Sigmoid colon (tissue), 7 donors: ENCODE results near the gene PGK2. TPM values are rescaled to one million over a fixed set of nuclear protein-coding genes. Genes with fewer than 3 reads are reported as not detected.

Experiments used
- DNase-seq: peaks from one replicate; pipeline ENCODE4 v3.0.0-alpha.2; 2019
- H3K27ac ChIP-seq, 4 donors: fragments of 200-600 bp; sonication (generic); one replicate each; pipeline ENCODE4 v1.5.1; 2016 to 2019; ENCODE audit warnings: mild to moderate bottlenecking in 1 of 4
- H3K27me3 ChIP-seq, 3 donors: fragments of 200-600 bp; sonication (generic); one replicate each; pipeline ENCODE4 v1.5.1; 2019; ENCODE audit warnings: mild to moderate bottlenecking in 1 of 3
- H3K36me3 ChIP-seq, 4 donors: fragments of 200-600 bp; sonication (generic); one replicate each; pipeline ENCODE4 v1.5.1; 2016 to 2019
- H3K4me1 ChIP-seq, 4 donors: fragments of 200-600 bp; sonication (generic); one replicate each; pipeline ENCODE4 v1.5.1; 2017 to 2019
- H3K4me3 ChIP-seq, 4 donors: fragments of 200-600 bp; sonication (generic); one replicate each; pipeline ENCODE4 v1.5.1; 2017 to 2019; ENCODE audit warnings: mild to moderate bottlenecking in 2 of 4, moderate library complexity in 1 of 4
- H3K9me3 ChIP-seq, 4 donors: fragments of 200-600 bp in 3 of 4; sonication (generic) in 3 of 4; one replicate each; pipeline versions ENCODE4 v1.5.1 to v1.6.1; 2013 to 2019
- CTCF ChIP-seq, 4 experiments: fragments of 450-650 bp in 3 of 4; fragments of 200-600 bp in 1 of 4; IDR thresholded peaks; one replicate each; pipeline ENCODE4 v1.5.1; 2016 to 2019; ENCODE audit warnings: antibody characterized with exemption in 4 of 4, mild to moderate bottlenecking in 3 of 4, moderate library complexity in 2 of 4
- EP300 ChIP-seq, 4 donors: sonication (generic); formaldehyde crosslinking; IDR thresholded peaks; one replicate each; pipeline ENCODE4 v1.6.1; 2017; ENCODE audit warnings: antibody characterized with exemption in 4 of 4
- POLR2A ChIP-seq, 2 donors: fragments of 450-650 bp; IDR thresholded peaks; one replicate each; pipeline ENCODE4 v1.6.1; 2016; ENCODE audit warnings: antibody characterized with exemption in 2 of 2, mild to moderate bottlenecking in 2 of 2, moderate library complexity in 2 of 2
- POLR2AphosphoS5 ChIP-seq, 4 donors: sonication (generic); formaldehyde crosslinking; IDR thresholded peaks; one replicate each; pipeline ENCODE4 v1.6.1; 2017; ENCODE audit warnings: antibody characterized with exemption in 4 of 4
- WGBS, 2 donors: extraction: QIAGEN DNeasy Blood & Tissue Kit; methylation state at CpG; one replicate each; pipeline ENCODE4 v1.1.7; 2013; 5-methylcytosine and 5-hydroxymethylcytosine counted together
- intact Hi-C: fragments of 100-400 bp; cut with DNase I; formaldehyde crosslinking; loops from one replicate; pipeline ENCODE4 v1.15.1; 2023
- polyA plus RNA-seq, 3 donors: library from polyadenylated mRNA; stranded (reverse); fragments of 200-250 nt; gene quantifications; one replicate each; pipeline ENCODE4 v1.2.3, GENCODE V29; 2013
- total RNA-seq, 4 donors: library from RNA; depleted of rRNA; stranded (reverse); fragments of >200 nt; gene quantifications; one replicate each; pipeline ENCODE4 v1.1.0, GENCODE V29; 2016
- donor health status: healthy with polysubstance abuse.
- donor health status: Bipolar disorder and iron deficiency.
- donor health status: healthy.

Gene PGK2
- total and polyA plus RNA-seq, 7 donors, result not detected

- H3K4me3 ChIP-seq, result no peak overlapping the region
- H3K36me3 ChIP-seq, result no peaks in the 10 kb centered on the region
- 44 to 68% methylated on average over 2 of the region's 2 CpGs for WGBS, 2 donors
- no peaks in the 10 kb centered on the region for H3K4me1 ChIP-seq
- H3K9me3 ChIP-seq, result no peaks in the 10 kb centered on the region
- DNase-seq, result no peak
- H3K27ac ChIP-seq, result no peak overlapping the region
- TF ChIP-seq EP300 (IDR thresholded peaks at IDR 0.05) (no peak), POLR2A (IDR thresholded peaks at IDR 0.05) (no peak), CTCF (IDR thresholded peaks at IDR 0.05) (no peak), POLR2AphosphoS5 (IDR thresholded peaks at IDR 0.05) (no peak)
- intact Hi-C loops, result no loop called here
- no peaks in the 10 kb centered on the region for H3K27me3 ChIP-seq
Measured at GRCh38 chr6:49790341-49790740, 3.3 kb upstream of the PGK2 start.

GRCh38 chr6:49784272-49784671 lies 2.8 kb downstream of the PGK2 start:
- Histone ChIP-seq H3K4me1 (no peaks in the 10 kb centered on the region), H3K9me3 (no peaks in the 10 kb centered on the region), H3K36me3 (no peaks in the 10 kb centered on the region), H3K27ac (no peak overlapping the region), H3K4me3 (no peak overlapping the region), H3K27me3 (no peaks in the 10 kb centered on the region)
- TF ChIP-seq EP300 (IDR thresholded peaks at IDR 0.05), result no peak
- no peak for TF ChIP-seq POLR2A (IDR thresholded peaks at IDR 0.05)
- no peak for TF ChIP-seq CTCF (IDR thresholded peaks at IDR 0.05)
- TF ChIP-seq POLR2AphosphoS5 (IDR thresholded peaks at IDR 0.05), result no peak
- intact Hi-C loops, result no loop called here
- no peak for DNase-seq

GRCh38 chr6:49782725-49783124 lies 4.4 kb downstream of the PGK2 start:
- TF ChIP-seq POLR2A (IDR thresholded peaks at IDR 0.05) (no peak), POLR2AphosphoS5 (IDR thresholded peaks at IDR 0.05) (no peak), EP300 (IDR thresholded peaks at IDR 0.05) (no peak), CTCF (IDR thresholded peaks at IDR 0.05) (no peak)
- WGBS, 2 donors, result 91 to 93% methylated on average over 7 of the region's 7 CpGs
- DNase-seq, result no peak
- no peaks in the 10 kb centered on the region for H3K4me1 ChIP-seq
- H3K9me3 ChIP-seq, result no peaks in the 10 kb centered on the region
- no peaks in the 10 kb centered on the region for H3K36me3 ChIP-seq
- H3K27ac ChIP-seq, result no peak overlapping the region
- H3K27me3 ChIP-seq, result no peaks in the 10 kb centered on the region
- no peak overlapping the region for H3K4me3 ChIP-seq
- intact Hi-C loops, result no loop called here

GRCh38 chr6:49782293-49782692 lies 4.8 kb downstream of the PGK2 start:
- TF ChIP-seq EP300 (IDR thresholded peaks at IDR 0.05) (no peak), CTCF (IDR thresholded peaks at IDR 0.05) (no peak), POLR2A (IDR thresholded peaks at IDR 0.05) (no peak), POLR2AphosphoS5 (IDR thresholded peaks at IDR 0.05) (no peak)
- intact Hi-C loops, result no loop called here
- DNase-seq, result no peak
- WGBS, 2 donors, result 43 to 67% methylated on average over 1 of the region's 1 CpG
- H3K27ac ChIP-seq, result no peak overlapping the region
- no peaks in the 10 kb centered on the region for H3K27me3 ChIP-seq
- no peaks in the 10 kb centered on the region for H3K36me3 ChIP-seq
- H3K4me1 ChIP-seq, result no peaks in the 10 kb centered on the region
- no peak overlapping the region for H3K4me3 ChIP-seq
- H3K9me3 ChIP-seq, result no peaks in the 10 kb centered on the region

GRCh38 chr6:49776444-49776843 lies 10.6 kb downstream of the PGK2 start:
- no peak for DNase-seq
- Histone ChIP-seq H3K27ac (no peak overlapping the region), H3K36me3 (no peaks in the 10 kb centered on the region), H3K4me3 (no peak overlapping the region), H3K9me3 (no peaks in the 10 kb centered on the region), H3K4me1 (no peaks in the 10 kb centered on the region), H3K27me3 (no peaks in the 10 kb centered on the region)
- intact Hi-C loops, result no loop called here
- TF ChIP-seq POLR2AphosphoS5 (IDR thresholded peaks at IDR 0.05), result no peak
- no peak for TF ChIP-seq EP300 (IDR thresholded peaks at IDR 0.05)
- no peak for TF ChIP-seq POLR2A (IDR thresholded peaks at IDR 0.05)
- TF ChIP-seq CTCF (IDR thresholded peaks at IDR 0.05), result no peak
- 17% methylated on average over 1 of the region's 1 CpG for WGBS, 2 donors
